ENCODE measurements around the gene CTSD.

The CTSD gene

DNA sequence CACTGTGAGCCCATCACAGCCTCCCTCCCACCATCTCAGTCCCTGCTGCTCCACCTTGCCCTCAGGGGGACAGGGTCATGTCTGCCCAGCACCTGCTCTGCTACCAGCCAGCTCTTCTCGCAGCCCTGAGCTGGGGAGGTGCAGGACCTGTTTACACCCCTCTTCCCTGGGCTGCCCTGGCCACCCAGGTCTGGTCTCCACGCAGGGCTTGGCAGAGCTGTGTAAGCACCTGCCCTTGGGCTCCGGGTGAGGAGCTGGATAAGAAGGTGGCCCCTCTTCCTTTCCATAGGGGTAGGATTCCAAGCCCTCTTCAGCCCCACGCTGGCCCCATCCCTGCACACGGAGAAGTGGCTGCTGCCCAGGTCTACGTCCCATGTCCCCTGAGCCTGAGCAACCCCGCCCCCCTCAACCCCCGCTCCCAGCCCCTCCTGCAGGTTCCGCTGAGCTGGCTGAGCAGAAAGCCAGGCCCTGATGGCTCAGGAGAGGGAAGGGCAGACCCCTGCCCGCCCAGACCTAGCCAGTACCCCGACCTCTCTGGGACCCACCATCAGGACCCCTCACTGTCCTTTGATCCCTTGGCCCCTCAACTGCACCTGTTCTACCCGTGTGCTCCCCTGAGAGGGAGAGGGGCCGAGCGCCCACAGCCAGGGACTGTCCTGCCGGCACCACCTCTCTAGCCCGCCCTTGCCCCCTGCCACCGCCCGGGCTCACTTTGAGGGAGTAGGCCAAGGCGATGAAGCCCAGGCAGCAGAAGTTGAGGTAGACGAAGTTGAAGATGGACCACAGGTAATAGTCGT, 16.6 kb downstream of the CTSD start:
- TF ChIP-seq, protein P1, sequence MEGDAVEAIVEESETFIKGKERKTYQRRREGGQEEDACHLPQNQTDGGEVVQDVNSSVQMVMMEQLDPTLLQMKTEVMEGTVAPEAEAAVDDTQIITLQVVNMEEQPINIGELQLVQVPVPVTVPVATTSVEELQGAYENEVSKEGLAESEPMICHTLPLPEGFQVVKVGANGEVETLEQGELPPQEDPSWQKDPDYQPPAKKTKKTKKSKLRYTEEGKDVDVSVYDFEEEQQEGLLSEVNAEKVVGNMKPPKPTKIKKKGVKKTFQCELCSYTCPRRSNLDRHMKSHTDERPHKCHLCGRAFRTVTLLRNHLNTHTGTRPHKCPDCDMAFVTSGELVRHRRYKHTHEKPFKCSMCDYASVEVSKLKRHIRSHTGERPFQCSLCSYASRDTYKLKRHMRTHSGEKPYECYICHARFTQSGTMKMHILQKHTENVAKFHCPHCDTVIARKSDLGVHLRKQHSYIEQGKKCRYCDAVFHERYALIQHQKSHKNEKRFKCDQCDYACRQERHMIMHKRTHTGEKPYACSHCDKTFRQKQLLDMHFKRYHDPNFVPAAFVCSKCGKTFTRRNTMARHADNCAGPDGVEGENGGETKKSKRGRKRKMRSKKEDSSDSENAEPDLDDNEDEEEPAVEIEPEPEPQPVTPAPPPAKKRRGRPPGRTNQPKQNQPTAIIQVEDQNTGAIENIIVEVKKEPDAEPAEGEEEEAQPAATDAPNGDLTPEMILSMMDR (IDR thresholded peaks at IDR 0.05; ENCODE audit: insufficient read depth, missing control alignments): no peak
- DNase-seq (ENCODE audit: insufficient read length, low spot score): no peak
- no peak for FAIRE-seq

DNA sequence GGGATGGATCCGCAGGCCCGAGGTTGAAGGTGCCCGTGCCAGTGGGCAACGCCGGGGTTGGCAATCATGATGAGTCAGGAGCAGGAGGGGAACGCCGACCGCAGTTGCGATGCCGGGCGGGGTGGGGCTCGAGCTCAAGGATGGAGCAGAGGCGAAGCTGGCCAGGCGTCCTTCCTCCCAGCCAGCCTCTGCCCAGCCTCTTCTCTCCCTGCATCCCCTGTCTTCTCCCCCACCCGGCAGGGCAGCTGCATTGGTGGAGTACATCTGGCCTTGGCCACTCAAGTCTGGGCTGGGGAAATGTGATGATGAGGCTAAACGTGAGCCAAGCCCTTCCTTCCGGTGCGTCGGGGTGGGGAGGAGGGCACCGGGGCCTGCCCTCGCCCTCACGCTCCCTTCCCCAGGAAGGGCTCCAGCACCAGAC, 17.2 kb downstream of the CTSD start:
- FAIRE-seq (no peak), DNase-seq (ENCODE audit: insufficient read length, low spot score) (no peak)
- TF ChIP-seq, protein P1 (IDR thresholded peaks at IDR 0.05; ENCODE audit: insufficient read depth, missing control alignments): no peak

DNA sequence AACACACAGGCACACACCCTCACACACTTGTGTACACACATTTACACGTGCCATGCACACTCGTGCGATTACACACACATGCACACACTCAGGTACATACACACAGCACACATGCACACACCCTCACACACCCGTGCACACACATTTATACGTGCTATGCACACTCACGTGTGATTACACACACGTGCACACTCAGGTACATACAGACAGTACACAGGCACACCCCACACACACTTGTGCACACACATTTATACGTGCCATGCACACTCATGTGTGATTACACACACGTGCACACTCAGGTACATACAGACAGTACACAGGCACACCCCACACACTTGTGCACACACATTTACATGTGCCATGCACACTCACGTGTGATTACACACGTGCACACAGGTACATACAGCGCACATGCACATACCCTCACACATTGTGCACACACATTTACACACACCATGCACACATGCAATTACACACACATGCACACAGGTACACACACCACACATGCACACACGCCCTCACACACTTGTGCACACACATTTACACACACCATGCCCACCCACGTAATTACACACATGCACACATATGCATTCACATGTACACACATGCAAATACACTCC, 17.9 kb downstream of the CTSD start:
- FAIRE-seq: no peak
- no peak for DNase-seq (ENCODE audit: insufficient read length, low spot score)
- TF ChIP-seq, protein P1 (IDR thresholded peaks at IDR 0.05; ENCODE audit: insufficient read depth, missing control alignments): no peak

DNA sequence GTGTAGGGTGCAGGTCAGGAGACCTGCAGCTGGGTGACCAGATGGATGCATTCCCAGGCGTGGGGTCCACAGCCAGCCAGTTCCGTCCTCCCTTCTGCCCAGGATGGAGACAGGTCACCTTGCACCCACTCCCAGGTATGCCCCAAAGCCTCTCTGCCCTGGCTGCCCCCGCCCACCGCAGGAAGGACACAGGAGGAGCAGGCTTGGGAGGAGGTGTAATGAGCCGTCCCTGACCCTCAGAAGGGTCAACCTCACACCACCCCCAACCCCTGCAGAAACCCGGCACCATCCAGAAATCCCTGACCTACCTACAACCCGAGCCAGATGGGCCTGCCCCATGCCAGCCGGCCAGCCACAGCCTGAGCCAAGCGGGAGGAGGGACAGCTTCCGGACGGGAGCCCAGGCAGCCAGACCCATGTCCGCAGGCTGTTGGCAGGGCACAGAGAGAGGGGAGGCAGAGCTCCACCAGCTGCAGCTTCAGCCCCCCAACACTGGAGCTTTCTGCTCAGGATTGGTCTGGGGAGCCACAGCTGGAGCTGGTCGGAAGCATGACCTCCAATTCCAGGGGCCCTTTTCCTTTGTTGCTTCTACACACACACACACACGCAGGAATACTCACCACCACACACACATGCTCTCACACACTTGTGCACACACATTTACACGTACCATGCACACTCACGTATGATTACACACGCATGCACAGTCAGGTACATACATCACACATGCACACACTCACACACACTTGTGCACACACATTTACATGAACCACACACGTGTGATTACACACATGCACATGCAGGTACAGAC, 18.6 kb downstream of the CTSD start:
- FAIRE-seq: no peak

DNA sequence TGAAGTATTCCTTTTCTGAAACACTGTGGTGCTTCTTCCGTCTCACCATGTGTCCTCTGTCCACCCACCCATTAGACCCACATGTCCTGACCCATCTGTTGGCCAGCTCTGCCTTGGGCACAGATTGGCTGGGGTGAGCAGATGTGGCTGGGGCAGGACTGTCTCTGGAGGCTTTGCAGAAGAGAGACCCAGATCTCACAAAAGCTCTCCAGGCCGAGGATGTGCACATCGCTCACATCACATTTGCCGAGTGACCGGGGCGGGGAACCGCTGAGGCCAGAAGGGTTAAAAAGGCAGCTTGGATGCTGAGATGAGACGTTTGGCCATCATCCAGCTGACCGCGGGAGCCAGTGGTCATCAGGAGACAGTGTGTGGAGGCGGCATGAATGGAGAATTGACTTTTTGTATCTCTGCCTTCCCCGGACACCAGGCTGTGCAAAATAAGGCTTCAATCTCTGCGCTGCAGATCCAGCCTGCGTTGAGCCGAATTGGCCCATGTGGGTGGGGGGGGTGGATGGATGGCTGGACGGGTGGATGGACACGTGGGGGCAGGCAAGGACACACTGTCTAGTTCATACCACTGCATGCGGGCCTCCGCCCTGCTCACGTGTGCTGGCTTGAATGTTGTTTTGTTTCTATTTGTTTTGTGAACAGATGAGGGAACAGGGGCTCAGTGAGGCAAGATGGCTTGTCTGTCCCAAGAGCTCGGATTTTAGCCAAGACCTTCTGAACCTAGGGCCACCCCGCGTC, 19.4 kb downstream of the CTSD start:
- TF ChIP-seq, protein P1 (IDR thresholded peaks at IDR 0.05; ENCODE audit: insufficient read depth, missing control alignments): no peak
- no peak for FAIRE-seq
- no peak for DNase-seq (ENCODE audit: insufficient read length, low spot score)

More for the DNA sequence above, 18.6 kb downstream of the CTSD start:
- TF ChIP-seq, protein P1 (IDR thresholded peaks at IDR 0.05; ENCODE audit: insufficient read depth, missing control alignments): no peak
- no peak for DNase-seq (ENCODE audit: insufficient read length, low spot score)

DNA sequence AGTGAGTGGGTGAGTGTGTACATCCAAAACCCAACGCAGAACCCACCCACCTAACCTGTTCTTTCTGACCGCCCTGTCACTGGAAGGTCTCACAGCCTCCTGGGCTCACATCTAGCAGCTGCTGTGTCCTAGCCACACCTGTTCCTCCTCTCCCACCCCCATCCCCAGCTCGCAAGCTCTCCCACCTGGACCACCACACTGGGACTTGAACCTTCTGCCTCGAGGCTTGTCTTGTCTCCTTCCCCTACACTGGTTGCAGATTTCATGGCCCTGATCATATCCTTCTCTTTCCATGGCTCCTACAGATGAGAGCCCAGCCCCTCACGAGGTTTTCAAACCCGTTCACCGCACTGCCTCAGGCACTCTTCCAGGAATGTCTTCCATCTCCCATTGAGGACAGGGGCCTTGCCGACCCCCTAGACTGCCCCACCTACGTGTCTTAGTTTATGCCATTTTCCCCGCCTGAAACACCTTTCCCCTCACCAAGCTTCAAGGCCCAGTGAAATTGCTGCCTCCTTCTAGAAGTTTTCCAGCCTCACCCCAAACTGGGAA, 20.1 kb downstream of the CTSD start:
- no peak for DNase-seq (ENCODE audit: insufficient read length, low spot score)
- no peak for FAIRE-seq
- TF ChIP-seq, protein P1 (IDR thresholded peaks at IDR 0.05; ENCODE audit: insufficient read depth, missing control alignments): no peak

Data from D721Med (cell line).